MCF 10A (cell line): Measurements from ENCODE around the gene NTF4. TPM values are rescaled to one million over a fixed set of nuclear protein-coding genes. Genes with fewer than 3 reads are reported as not detected.
"Not testable (repeated sequence)": the region's sequence is repeated elsewhere in the genome, so short reads cannot be mapped to it uniquely, and the experiment has no call there.

ENCODE experiments used
- BruUV-seq: library from RNA; stranded (reverse); fragments of 400-500 nt; replicated peaks from 2 replicates; lab custom pipeline; 2021; lab: Mats Ljungman, UMichigan
- CTCF ChIA-PET: fragments of 300-600 bp; sonication (Branson Sonifier 250); formaldehyde crosslinking; extraction: SDS; loops from one replicate; lab custom pipeline; 2021; ENCODE audit warnings: antibody characterized with exemption, inconsistent platforms; lab: Yijun Ruan, JAX
- POLR2A ChIA-PET: fragments of 300-600, 350-650 bp; sonication (Branson Sonifier 250); formaldehyde crosslinking; extraction: SDS; loops from one replicate; lab custom pipeline; 2020; ENCODE audit warnings: antibody characterized with exemption, inconsistent platforms; lab: Yijun Ruan, JAX
- DNase-seq: peaks from one replicate; pipeline ENCODE4 v3.0.0-alpha.2; 2018; ENCODE audit not compliant: unreplicated experiment
- H3K27ac Mint-ChIP-seq: one replicate; pipeline ENCODE4 v1.8.0; 2022; ENCODE audit warnings: mild to moderate bottlenecking, low read depth, mixed read lengths; ENCODE audit not compliant: unreplicated experiment
- H3K27me3 Mint-ChIP-seq: one replicate; pipeline ENCODE4 v1.8.0; 2022; ENCODE audit warnings: mixed read lengths; ENCODE audit not compliant: insufficient read depth, unreplicated experiment
- H3K36me3 Mint-ChIP-seq: one replicate; pipeline ENCODE4 v1.8.0; 2022; ENCODE audit warnings: mild to moderate bottlenecking, moderate library complexity, mixed read lengths; ENCODE audit not compliant: insufficient read depth, unreplicated experiment
- H3K4me1 Mint-ChIP-seq: one replicate; pipeline ENCODE4 v1.8.0; 2022; ENCODE audit warnings: mixed read lengths; ENCODE audit not compliant: insufficient read depth, unreplicated experiment
- H3K4me3 Mint-ChIP-seq: one replicate; pipeline ENCODE4 v1.8.0; 2022; ENCODE audit warnings: mild to moderate bottlenecking, moderate library complexity, mixed read lengths; ENCODE audit not compliant: unreplicated experiment
- H3K9me3 Mint-ChIP-seq: one replicate; pipeline ENCODE4 v1.8.0; 2022; ENCODE audit warnings: mixed read lengths; ENCODE audit not compliant: unreplicated experiment
- CTCF ChIP-seq: fragments of 200-600 bp; IDR thresholded peaks from one replicate; pipeline ENCODE4 v1.8.0; 2022; ENCODE audit warnings: antibody characterized with exemption, mild to moderate bottlenecking; ENCODE audit not compliant: unreplicated experiment
- intact Hi-C: fragments of 100-400 bp; cut with micrococcal nuclease; formaldehyde crosslinking; loops from 2 replicates; pipeline ENCODE4 v1.14.1; 2022
- total RNA-seq: library from RNA; stranded (reverse); gene quantifications from 2 replicates; pipeline ENCODE4 v1.2.3, GENCODE V29; 2022

Gene NTF4
- total RNA-seq, 1 experiment from 2014 or later, result 7.8 TPM

GRCh38 chr19:49031642-49032301, 32.8 kb downstream of the NTF4 start, which contains the start of gene CGB2:
CGB2 (plus strand) TSS chr19:49031890; CDS start chr19:49032096, 206 bp downstream.
- peak; percentile 42 for TF ChIP-seq CTCF
- H3K36me3 Mint-ChIP-seq, intact Hi-C loops, H3K9me3 Mint-ChIP-seq, POLR2A ChIA-PET, H3K27me3 Mint-ChIP-seq, DNase-seq, H3K27ac Mint-ChIP-seq, CTCF ChIA-PET, H3K4me1 Mint-ChIP-seq, H3K4me3 Mint-ChIP-seq, BruUV-seq: not testable (repeated sequence)

GRCh38 chr19:49030323-49030722, 34.3 kb downstream of the NTF4 start:
- H3K36me3 Mint-ChIP-seq, H3K4me3 Mint-ChIP-seq, H3K27me3 Mint-ChIP-seq, H3K27ac Mint-ChIP-seq, H3K4me1 Mint-ChIP-seq, POLR2A ChIA-PET, H3K9me3 Mint-ChIP-seq, BruUV-seq, DNase-seq, intact Hi-C loops: not testable (repeated sequence)
- CTCF ChIA-PET, result interaction anchor here (0.6 to 0.7 kb wide), 2 partner anchors 27 to 1275 kb away, joined by 3 read pairs; partner anchors contain the start of gene CGB7

- H3K9me3 Mint-ChIP-seq, H3K27ac Mint-ChIP-seq, BruUV-seq, H3K4me1 Mint-ChIP-seq, H3K4me3 Mint-ChIP-seq, H3K27me3 Mint-ChIP-seq, DNase-seq, intact Hi-C loops, POLR2A ChIA-PET, H3K36me3 Mint-ChIP-seq: not testable (repeated sequence)
- CTCF ChIA-PET, result interaction anchor here (0.6 to 0.7 kb wide), 2 partner anchors 28 to 1274 kb away, joined by 3 read pairs; partner anchors contain the start of gene CGB7
Observed at GRCh38 chr19:49029749-49030148, 34.9 kb downstream of the NTF4 start.

- CTCF ChIA-PET, H3K4me1 Mint-ChIP-seq, H3K4me3 Mint-ChIP-seq, H3K36me3 Mint-ChIP-seq, H3K27me3 Mint-ChIP-seq, POLR2A ChIA-PET, H3K27ac Mint-ChIP-seq, intact Hi-C loops, BruUV-seq, H3K9me3 Mint-ChIP-seq, DNase-seq: not testable (repeated sequence)
Observed at GRCh38 chr19:49028686-49029085, 35.9 kb downstream of the NTF4 start.

- H3K9me3 Mint-ChIP-seq, DNase-seq, H3K36me3 Mint-ChIP-seq, CTCF ChIA-PET, H3K27me3 Mint-ChIP-seq, BruUV-seq, H3K4me3 Mint-ChIP-seq, intact Hi-C loops, H3K27ac Mint-ChIP-seq, POLR2A ChIA-PET: not testable (repeated sequence)
- peaks cover 15% of the 10 kb centered on the region for H3K4me1 Mint-ChIP-seq
Observed at GRCh38 chr19:49025599-49025998, 39.0 kb downstream of the NTF4 start.

GRCh38 chr19:49025088-49025487, 39.5 kb downstream of the NTF4 start:
- CTCF ChIA-PET, H3K27ac Mint-ChIP-seq, H3K27me3 Mint-ChIP-seq, DNase-seq, H3K9me3 Mint-ChIP-seq, intact Hi-C loops, BruUV-seq, POLR2A ChIA-PET, H3K36me3 Mint-ChIP-seq, H3K4me3 Mint-ChIP-seq: not testable (repeated sequence)
- H3K4me1 Mint-ChIP-seq, result peaks cover 15% of the 10 kb centered on the region

GRCh38 chr19:49024233-49024632, 40.4 kb downstream of the NTF4 start, which contains the start of gene CGB3:
CGB3 (minus strand) TSS chr19:49024333; CDS start chr19:49023971, 362 bp downstream.
- H3K27me3 Mint-ChIP-seq, BruUV-seq, CTCF ChIA-PET, H3K27ac Mint-ChIP-seq, H3K4me3 Mint-ChIP-seq, H3K36me3 Mint-ChIP-seq, intact Hi-C loops, H3K9me3 Mint-ChIP-seq, POLR2A ChIA-PET, DNase-seq: not testable (repeated sequence)
- H3K4me1 Mint-ChIP-seq, result peaks cover 18% of the 10 kb centered on the region
